MCF 10A (cell line): ENCODE results near the gene PAK4. TPM values are rescaled to one million over a fixed set of nuclear protein-coding genes. Genes with fewer than 3 reads are reported as not detected.

ENCODE experiments used
- BruUV-seq: library from RNA; stranded (reverse); fragments of 400-500 nt; replicated peaks from 2 replicates; lab custom pipeline; 2021; lab: Mats Ljungman, UMichigan
- CTCF ChIA-PET: fragments of 300-600 bp; sonication (Branson Sonifier 250); formaldehyde crosslinking; extraction: SDS; loops from one replicate; lab custom pipeline; 2021; ENCODE audit warnings: antibody characterized with exemption, inconsistent platforms; lab: Yijun Ruan, JAX
- POLR2A ChIA-PET: fragments of 300-600, 350-650 bp; sonication (Branson Sonifier 250); formaldehyde crosslinking; extraction: SDS; loops from one replicate; lab custom pipeline; 2020; ENCODE audit warnings: antibody characterized with exemption, inconsistent platforms; lab: Yijun Ruan, JAX
- DNase-seq: peaks from one replicate; pipeline ENCODE4 v3.0.0-alpha.2; 2018; ENCODE audit not compliant: unreplicated experiment
- H3K27ac Mint-ChIP-seq: one replicate; pipeline ENCODE4 v1.8.0; 2022; ENCODE audit warnings: mild to moderate bottlenecking, low read depth, mixed read lengths; ENCODE audit not compliant: unreplicated experiment
- H3K27me3 Mint-ChIP-seq: one replicate; pipeline ENCODE4 v1.8.0; 2022; ENCODE audit warnings: mixed read lengths; ENCODE audit not compliant: insufficient read depth, unreplicated experiment
- H3K36me3 Mint-ChIP-seq: one replicate; pipeline ENCODE4 v1.8.0; 2022; ENCODE audit warnings: mild to moderate bottlenecking, moderate library complexity, mixed read lengths; ENCODE audit not compliant: insufficient read depth, unreplicated experiment
- H3K4me1 Mint-ChIP-seq: one replicate; pipeline ENCODE4 v1.8.0; 2022; ENCODE audit warnings: mixed read lengths; ENCODE audit not compliant: insufficient read depth, unreplicated experiment
- H3K4me3 Mint-ChIP-seq: one replicate; pipeline ENCODE4 v1.8.0; 2022; ENCODE audit warnings: mild to moderate bottlenecking, moderate library complexity, mixed read lengths; ENCODE audit not compliant: unreplicated experiment
- H3K9me3 Mint-ChIP-seq: one replicate; pipeline ENCODE4 v1.8.0; 2022; ENCODE audit warnings: mixed read lengths; ENCODE audit not compliant: unreplicated experiment
- intact Hi-C: fragments of 100-400 bp; cut with micrococcal nuclease; formaldehyde crosslinking; loops from 2 replicates; pipeline ENCODE4 v1.14.1; 2022
- total RNA-seq: library from RNA; stranded (reverse); gene quantifications from 2 replicates; pipeline ENCODE4 v1.2.3, GENCODE V29; 2022
- TF ChIP-seq, protein P1 (sequence below): fragments of 200-600 bp; IDR thresholded peaks from one replicate; pipeline ENCODE4 v1.8.0; 2022; ENCODE audit warnings: antibody characterized with exemption, mild to moderate bottlenecking; ENCODE audit not compliant: unreplicated experiment

Gene PAK4
- total RNA-seq, 1 experiment from 2014 or later, result 29.5 TPM

DNA sequence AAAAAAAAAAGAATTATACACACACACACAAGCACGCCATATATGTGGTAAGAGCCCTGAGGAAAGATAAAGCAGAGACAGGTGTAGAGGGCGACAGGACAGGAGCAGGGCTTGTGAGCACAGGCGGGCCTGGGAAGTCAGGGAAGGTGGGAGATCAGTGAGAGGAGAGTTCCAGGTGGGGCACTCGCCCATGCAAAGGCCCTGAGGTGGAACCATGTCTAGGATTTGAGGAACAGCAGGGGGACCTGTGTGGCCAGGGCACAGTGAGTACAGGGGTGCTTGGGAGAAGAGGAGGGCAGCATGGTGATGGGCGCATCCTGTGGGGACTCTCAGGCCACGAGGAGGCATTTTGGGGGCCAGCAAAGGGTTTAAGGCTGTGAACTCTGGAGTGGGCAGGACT is 38.7 kb downstream of the PAK4 start:
- intact Hi-C loops, result no loop called here
- TF ChIP-seq, protein P1, sequence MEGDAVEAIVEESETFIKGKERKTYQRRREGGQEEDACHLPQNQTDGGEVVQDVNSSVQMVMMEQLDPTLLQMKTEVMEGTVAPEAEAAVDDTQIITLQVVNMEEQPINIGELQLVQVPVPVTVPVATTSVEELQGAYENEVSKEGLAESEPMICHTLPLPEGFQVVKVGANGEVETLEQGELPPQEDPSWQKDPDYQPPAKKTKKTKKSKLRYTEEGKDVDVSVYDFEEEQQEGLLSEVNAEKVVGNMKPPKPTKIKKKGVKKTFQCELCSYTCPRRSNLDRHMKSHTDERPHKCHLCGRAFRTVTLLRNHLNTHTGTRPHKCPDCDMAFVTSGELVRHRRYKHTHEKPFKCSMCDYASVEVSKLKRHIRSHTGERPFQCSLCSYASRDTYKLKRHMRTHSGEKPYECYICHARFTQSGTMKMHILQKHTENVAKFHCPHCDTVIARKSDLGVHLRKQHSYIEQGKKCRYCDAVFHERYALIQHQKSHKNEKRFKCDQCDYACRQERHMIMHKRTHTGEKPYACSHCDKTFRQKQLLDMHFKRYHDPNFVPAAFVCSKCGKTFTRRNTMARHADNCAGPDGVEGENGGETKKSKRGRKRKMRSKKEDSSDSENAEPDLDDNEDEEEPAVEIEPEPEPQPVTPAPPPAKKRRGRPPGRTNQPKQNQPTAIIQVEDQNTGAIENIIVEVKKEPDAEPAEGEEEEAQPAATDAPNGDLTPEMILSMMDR, result no peak
- CTCF ChIA-PET, result no interaction called here
- Mint-ChIP-seq H3K4me1 (peaks cover 22% of the 10 kb centered on the region), H3K27ac (no peak overlapping the region), H3K9me3 (no peaks in the 10 kb centered on the region), H3K36me3 (peaks cover 4% of the 10 kb centered on the region), H3K27me3 (no peaks in the 10 kb centered on the region), H3K4me3 (no peak overlapping the region)
- no TSS peak for BruUV-seq
- DNase-seq, result no peak
- POLR2A ChIA-PET, result no interaction called here

DNA sequence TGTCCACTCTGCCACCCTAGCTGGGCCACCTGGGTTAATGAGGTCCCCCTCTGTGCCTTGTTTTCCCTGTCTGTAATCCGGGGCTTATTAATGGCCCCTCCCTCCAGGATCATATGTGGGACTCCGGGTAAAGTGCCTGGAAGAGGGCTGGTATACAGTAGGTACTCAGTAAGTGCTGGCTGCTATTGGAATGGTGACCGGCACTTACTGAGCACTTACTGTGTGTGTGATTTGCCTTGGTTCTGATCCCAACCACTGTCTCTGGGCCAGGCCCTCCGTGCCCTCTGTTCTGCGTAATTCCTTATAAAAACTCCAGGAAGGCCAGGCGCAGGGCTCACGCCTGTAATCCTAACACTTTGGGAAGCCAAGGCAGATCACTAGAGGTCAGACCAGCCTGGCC is 40.3 kb downstream of the PAK4 start:
- BruUV-seq, result no TSS peak
- H3K36me3 Mint-ChIP-seq, result peaks cover 6% of the 10 kb centered on the region
- H3K27me3 Mint-ChIP-seq, result no peaks in the 10 kb centered on the region
- H3K4me3 Mint-ChIP-seq, result no peak overlapping the region
- intact Hi-C loops, result no loop called here
- CTCF ChIA-PET, result interaction anchor here (0.7 kb wide), 1 partner anchor 161 kb away, joined by 3 read pairs; no protein-coding TSS in a partner anchor
- H3K27ac Mint-ChIP-seq, result no peak overlapping the region
- POLR2A ChIA-PET, result interaction anchor here (0.7 kb wide), 1 partner anchor 541 kb away, joined by 4 read pairs; no protein-coding TSS in a partner anchor
- H3K4me1 Mint-ChIP-seq, result peaks cover 14% of the 10 kb centered on the region
- DNase-seq, result no peak
- no peaks in the 10 kb centered on the region for H3K9me3 Mint-ChIP-seq
- TF ChIP-seq, protein P1, result no peak

DNA sequence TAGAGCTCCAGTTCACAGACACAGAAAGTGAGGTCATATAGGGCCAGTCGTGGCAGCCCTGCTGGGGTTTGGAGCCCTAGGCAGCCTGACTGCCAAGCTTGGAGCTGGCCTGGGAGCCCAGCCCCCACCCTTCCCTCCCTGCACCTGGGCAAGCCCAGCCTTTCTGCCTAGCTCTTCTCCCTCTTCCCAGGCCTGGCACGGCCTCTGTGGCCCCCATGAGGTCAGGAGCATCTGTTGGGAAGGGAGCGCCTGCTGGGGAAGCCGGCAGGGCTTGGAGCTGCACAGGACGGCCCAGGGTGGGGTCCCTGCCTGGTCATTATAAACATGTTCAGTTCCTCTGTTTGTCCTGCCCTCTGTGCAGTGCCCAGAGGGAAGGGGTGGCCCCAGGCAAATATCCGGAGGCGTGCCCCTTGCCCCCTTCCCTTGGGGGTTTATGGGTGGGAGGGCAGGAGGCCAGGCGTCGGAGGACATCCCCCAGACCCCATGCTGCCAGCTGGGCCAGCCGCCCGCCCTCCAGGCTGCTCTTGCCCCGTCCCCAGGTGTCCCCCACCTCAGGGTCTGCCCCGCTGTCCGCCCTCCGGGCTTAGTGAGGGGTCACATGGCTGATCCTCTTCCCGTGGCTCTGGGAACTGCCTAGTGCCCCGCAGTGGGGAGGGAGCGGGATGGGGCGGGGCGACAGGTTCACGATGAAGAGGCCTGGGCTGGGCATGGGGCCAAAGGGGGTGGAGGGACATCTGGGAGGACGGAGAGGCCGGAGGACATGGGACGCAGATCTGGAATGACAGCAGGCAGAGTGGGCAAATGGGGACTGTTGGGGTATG is 41.2 kb downstream of the PAK4 start:
- Mint-ChIP-seq H3K36me3 (peaks cover 6% of the 10 kb centered on the region), H3K27me3 (no peaks in the 10 kb centered on the region), H3K27ac (no peak overlapping the region), H3K4me1 (peaks cover 5% of the 10 kb centered on the region), H3K4me3 (no peak overlapping the region), H3K9me3 (no peaks in the 10 kb centered on the region)
- DNase-seq, result no peak
- no TSS peak for BruUV-seq
- intact Hi-C loops, result no loop called here
- POLR2A ChIA-PET, result interaction anchor here (0.7 kb wide), 1 partner anchor 540 kb away, joined by 4 read pairs; no protein-coding TSS in a partner anchor
- CTCF ChIA-PET, result interaction anchor here (0.7 kb wide), 1 partner anchor 160 kb away, joined by 3 read pairs; no protein-coding TSS in a partner anchor
- TF ChIP-seq, protein P1, result no peak

DNA sequence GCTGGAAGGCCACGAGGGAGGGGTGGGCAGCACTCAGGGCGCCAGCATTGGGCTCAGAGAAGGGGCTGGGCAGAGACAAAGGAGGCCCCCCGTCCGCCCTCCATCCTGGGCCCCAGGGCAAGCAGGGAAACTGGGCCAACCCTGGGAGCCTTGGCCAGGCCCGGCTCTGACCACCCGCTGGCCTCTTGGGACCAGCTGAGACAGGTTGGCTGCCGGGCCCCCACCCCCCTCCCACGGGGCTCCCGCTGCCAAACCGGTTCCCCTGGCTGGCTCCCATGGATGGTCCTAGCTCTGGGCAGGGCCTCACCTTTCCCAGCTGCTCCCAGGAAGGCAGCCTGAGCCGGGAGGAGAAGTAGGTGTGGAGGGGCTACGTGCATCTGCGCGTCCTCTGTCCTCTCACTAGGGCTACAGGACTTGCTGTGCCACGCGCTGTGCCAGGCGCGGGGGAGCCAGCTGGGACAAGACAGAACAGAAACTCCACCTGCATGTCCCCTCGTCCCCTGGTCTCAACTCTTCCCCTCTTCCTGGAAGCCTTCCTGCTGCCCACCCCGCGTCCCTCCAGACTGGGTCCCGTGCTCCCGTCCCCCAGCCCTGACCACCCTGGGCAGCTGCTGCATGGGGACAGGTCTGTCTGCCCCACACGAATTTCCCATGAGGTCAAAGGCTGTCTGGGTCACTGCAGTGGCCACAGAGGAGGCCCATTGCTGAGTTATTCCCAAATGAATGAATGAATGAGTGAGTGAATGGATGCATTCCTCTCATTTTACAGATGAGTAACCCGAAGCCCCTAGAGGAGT is 42.1 kb downstream of the PAK4 start:
- Mint-ChIP-seq H3K27ac (no peak overlapping the region), H3K27me3 (no peaks in the 10 kb centered on the region), H3K36me3 (peaks cover 6% of the 10 kb centered on the region), H3K4me3 (no peak overlapping the region), H3K4me1 (peaks cover 5% of the 10 kb centered on the region), H3K9me3 (no peaks in the 10 kb centered on the region)
- TF ChIP-seq, protein P1, result no peak
- DNase-seq, result no peak
- ChIA-PET CTCF (no interaction called here), POLR2A (no interaction called here)
- intact Hi-C loops, result no loop called here
- no TSS peak for BruUV-seq
